Neuron (in vitro differentiated cells): ENCODE results near the gene RASGRP3.
"Not testable (repeated sequence)": the region's sequence is repeated elsewhere in the genome, so short reads cannot be mapped to it uniquely, and the experiment has no call there.

Experiments used
- H2AFZ ChIP-seq: one replicate; pipeline ENCODE4 v1.6.1; 2013; ENCODE audit warnings: low read depth, mild to moderate bottlenecking, inconsistent platforms, low read length, moderate library complexity
- H3K27me3 ChIP-seq: one replicate; pipeline ENCODE4 v1.6.1; 2013; ENCODE audit warnings: low read length; ENCODE audit not compliant: insufficient read depth
- H3K36me3 ChIP-seq: one replicate; pipeline ENCODE4 v1.6.1; 2013; ENCODE audit warnings: low read length; ENCODE audit not compliant: insufficient read depth
- H3K4me1 ChIP-seq: one replicate; pipeline ENCODE4 v1.6.1; 2013; ENCODE audit warnings: low read length; ENCODE audit not compliant: insufficient read depth
- H3K4me3 ChIP-seq: 2 replicates; pipeline ENCODE4 v1.5.1; 2013; ENCODE audit warnings: mild to moderate bottlenecking, low read length, moderate library complexity
- H3K9me3 ChIP-seq: one replicate; pipeline ENCODE4 v1.6.1; 2013; ENCODE audit warnings: low read length

Gene RASGRP3

DNA sequence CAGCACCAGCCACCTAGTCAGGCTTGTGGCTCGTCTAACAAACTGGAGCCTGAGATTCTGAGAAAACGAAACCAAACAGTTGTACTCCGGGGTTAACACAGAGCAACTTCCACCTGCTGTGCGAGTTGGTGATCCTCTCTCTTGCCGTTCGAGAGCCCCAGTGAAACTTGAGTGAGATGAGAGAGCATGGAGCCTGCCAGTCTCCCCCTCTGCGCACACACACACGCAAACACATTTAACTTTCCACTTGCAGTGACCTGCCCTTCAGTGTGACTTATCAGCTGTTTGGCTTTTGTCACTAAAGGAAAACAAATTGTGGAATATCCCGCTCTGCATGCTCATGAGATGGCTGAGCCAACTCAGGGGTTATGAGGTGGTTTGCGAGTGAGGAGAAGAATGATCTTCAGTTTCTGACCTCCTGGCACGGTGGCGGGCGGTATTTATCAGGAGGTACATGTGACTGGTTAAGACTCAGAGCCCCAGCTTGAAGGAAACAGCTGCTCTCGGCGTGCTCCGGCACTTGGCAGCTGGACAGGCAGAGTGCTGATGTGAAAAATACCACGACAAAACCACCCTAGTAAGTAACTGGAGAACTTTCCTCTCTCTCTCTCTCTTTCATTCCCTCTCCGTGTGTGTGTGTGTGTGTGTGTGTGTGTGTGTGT, at the start of gene RASGRP3:
Gene RASGRP3, plus strand, starts transcription at position 519 of the 662 bp plus-strand sequence. CDS start 38,488 bp downstream, outside the sequence.
- Histone ChIP-seq H3K9me3 (no peaks in the 10 kb centered on the region), H3K27me3 (no peaks in the 10 kb centered on the region), H3K36me3 (no peaks in the 10 kb centered on the region)

GRCh38 chr2:33426666-33427231, 49.7 kb upstream of the RASGRP3 start:
- Histone ChIP-seq H3K36me3 (no peaks in the 10 kb centered on the region), H2AFZ (no peak overlapping the region), H3K4me1 (no peaks in the 10 kb centered on the region), H3K4me3 (no peak overlapping the region), H3K27me3 (no peaks in the 10 kb centered on the region), H3K9me3 (no peaks in the 10 kb centered on the region)

More for the DNA sequence above, at the start of gene RASGRP3:
- peak within 1 kb of the TSS; percentile 68 for H2AFZ ChIP-seq
- peak within 1 kb of the TSS; percentile 44 for H3K4me3 ChIP-seq
- peaks cover 5% of the 10 kb centered on the region for H3K4me1 ChIP-seq

GRCh38 chr2:33430077-33430476, 46.4 kb upstream of the RASGRP3 start:
- no peaks in the 10 kb centered on the region for H3K9me3 ChIP-seq
- H3K27me3 ChIP-seq, result peaks cover 2% of the 10 kb centered on the region
- H2AFZ ChIP-seq, result no peak overlapping the region
- no peak overlapping the region for H3K4me3 ChIP-seq
- no peaks in the 10 kb centered on the region for H3K36me3 ChIP-seq
- H3K4me1 ChIP-seq, result no peaks in the 10 kb centered on the region

DNA sequence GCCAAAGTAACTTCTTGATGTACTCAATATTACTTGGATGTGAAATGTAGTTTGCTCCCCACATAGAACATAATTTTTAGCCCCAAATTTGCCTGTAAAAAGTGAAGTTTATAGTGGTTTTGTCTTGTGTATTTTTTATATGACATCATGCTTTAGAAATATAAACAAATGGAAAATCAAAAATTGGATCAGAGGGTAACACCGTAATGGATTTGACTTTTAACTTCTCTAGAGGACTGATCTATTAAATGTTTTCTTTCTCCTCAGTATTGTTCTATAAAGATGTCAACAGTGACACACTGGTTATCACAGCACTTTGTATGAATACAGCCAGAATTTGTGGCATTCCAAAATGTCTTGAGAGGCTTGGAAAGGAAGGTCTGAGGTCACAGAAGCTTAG, 45.6 kb upstream of the RASGRP3 start:
- Histone ChIP-seq H3K27me3 (peaks cover 2% of the 10 kb centered on the region), H3K4me3 (no peak overlapping the region), H2AFZ (no peak overlapping the region), H3K4me1 (no peaks in the 10 kb centered on the region), H3K36me3 (no peaks in the 10 kb centered on the region), H3K9me3 (no peaks in the 10 kb centered on the region)

GRCh38 chr2:33432871-33433270, 43.6 kb upstream of the RASGRP3 start:
- H3K36me3 ChIP-seq, result no peaks in the 10 kb centered on the region
- peaks cover 2% of the 10 kb centered on the region for H3K27me3 ChIP-seq
- H2AFZ ChIP-seq, result no peak overlapping the region
- H3K4me1 ChIP-seq, result no peaks in the 10 kb centered on the region
- no peaks in the 10 kb centered on the region for H3K9me3 ChIP-seq
- no peak overlapping the region for H3K4me3 ChIP-seq

DNA sequence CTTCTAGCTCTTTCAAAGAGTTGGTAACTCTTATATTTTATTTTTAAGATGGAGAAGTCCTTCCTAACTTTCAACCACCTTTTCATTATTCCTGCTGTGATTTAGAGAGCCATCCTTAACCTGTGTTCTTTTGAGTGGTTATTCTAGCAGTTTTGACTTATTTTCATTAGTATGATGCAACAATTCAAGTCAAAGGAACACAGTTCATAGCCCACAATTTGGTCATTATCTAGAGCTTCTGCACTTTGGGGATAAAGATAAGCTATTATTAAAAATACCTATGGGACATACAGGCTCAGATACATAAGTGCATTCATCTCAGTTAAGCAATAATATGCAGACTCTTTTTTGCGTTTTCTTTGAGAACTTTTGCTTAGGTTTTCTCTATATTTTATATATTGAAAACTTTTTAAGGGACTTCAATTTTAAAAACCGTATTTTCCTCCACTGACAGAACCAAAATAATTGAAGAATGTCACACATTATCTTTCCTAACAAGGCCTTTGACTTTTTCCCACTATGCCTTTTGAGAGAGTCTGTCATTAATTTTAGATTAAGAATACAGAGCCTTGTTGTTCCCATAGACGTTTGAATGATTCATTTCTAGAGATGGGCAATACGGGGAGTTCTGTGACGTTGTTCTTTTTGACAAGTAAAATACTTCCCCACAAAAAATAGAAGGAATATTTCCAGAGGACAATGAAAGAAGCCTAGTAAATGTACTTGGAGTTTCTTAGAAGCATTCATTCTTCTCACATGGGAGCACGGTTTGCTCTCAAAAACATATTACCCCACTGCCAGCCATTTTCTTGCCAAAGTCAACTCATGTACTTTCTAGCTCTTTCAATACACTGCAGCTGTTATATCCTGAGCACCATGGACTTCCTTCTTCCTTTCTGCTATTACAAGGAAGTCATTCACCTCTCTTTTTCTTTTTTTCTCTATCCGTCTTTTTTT, 42.9 kb upstream of the RASGRP3 start:
- Histone ChIP-seq H3K36me3 (no peaks in the 10 kb centered on the region), H3K4me3 (no peak overlapping the region), H3K27me3 (peaks cover 2% of the 10 kb centered on the region), H2AFZ (no peak overlapping the region), H3K9me3 (no peaks in the 10 kb centered on the region), H3K4me1 (no peaks in the 10 kb centered on the region)

- no peaks in the 10 kb centered on the region for H3K4me1 ChIP-seq
- H3K4me3 ChIP-seq, result no peak overlapping the region
- H3K36me3 ChIP-seq, result no peaks in the 10 kb centered on the region
- H3K27me3 ChIP-seq, result peaks cover 2% of the 10 kb centered on the region
- H3K9me3 ChIP-seq, result no peaks in the 10 kb centered on the region
- no peak overlapping the region for H2AFZ ChIP-seq
These were observed 40.9 kb upstream of the RASGRP3 start for GRCh38 chr2:33435518-33435917.

GRCh38 chr2:33436083-33436482, 40.4 kb upstream of the RASGRP3 start:
- H3K9me3 ChIP-seq, result no peaks in the 10 kb centered on the region
- H3K4me3 ChIP-seq, result no peak overlapping the region
- H3K36me3 ChIP-seq, result no peaks in the 10 kb centered on the region
- H3K27me3 ChIP-seq, result peaks cover 2% of the 10 kb centered on the region
- H3K4me1 ChIP-seq, result no peaks in the 10 kb centered on the region
- H2AFZ ChIP-seq, result no peak overlapping the region

GRCh38 chr2:33437297-33437696, 39.2 kb upstream of the RASGRP3 start:
- no peak overlapping the region for H3K4me3 ChIP-seq
- no peak overlapping the region for H2AFZ ChIP-seq
- H3K36me3 ChIP-seq, result no peaks in the 10 kb centered on the region
- H3K27me3 ChIP-seq, result peaks cover 1% of the 10 kb centered on the region
- H3K4me1 ChIP-seq, result no peaks in the 10 kb centered on the region
- H3K9me3 ChIP-seq, result no peaks in the 10 kb centered on the region

DNA sequence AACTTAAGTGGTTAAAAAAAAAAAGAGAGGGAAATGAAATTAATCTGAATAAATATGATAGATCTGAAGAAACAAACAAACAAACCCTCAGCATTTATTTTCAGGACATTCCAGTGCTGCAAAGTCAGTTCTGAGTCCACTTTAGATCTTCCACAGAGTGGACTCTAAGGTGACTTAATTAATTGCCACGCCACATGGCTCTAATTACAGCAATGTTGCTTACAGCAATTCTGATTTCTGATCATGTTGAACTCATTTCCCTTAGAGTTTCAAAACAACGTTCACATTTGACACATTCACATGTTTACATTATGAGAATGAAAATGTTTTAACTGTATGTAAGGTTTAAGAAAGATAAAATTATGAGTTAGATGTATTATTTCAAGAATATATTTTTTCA, 38.6 kb upstream of the RASGRP3 start:
- Histone ChIP-seq H3K4me3 (no peak overlapping the region), H2AFZ (no peak overlapping the region)

GRCh38 chr2:33441235-33441810, 35.1 kb upstream of the RASGRP3 start:
- no peak overlapping the region for H2AFZ ChIP-seq
- H3K9me3 ChIP-seq, result no peaks in the 10 kb centered on the region
- no peak overlapping the region for H3K4me3 ChIP-seq
- H3K27me3 ChIP-seq, result no peaks in the 10 kb centered on the region
- no peaks in the 10 kb centered on the region for H3K36me3 ChIP-seq
- no peaks in the 10 kb centered on the region for H3K4me1 ChIP-seq

More for the DNA sequence above, 38.6 kb upstream of the RASGRP3 start:
- Histone ChIP-seq H3K27me3 (no peaks in the 10 kb centered on the region), H3K36me3 (no peaks in the 10 kb centered on the region), H3K4me1 (no peaks in the 10 kb centered on the region), H3K9me3 (no peaks in the 10 kb centered on the region)

DNA sequence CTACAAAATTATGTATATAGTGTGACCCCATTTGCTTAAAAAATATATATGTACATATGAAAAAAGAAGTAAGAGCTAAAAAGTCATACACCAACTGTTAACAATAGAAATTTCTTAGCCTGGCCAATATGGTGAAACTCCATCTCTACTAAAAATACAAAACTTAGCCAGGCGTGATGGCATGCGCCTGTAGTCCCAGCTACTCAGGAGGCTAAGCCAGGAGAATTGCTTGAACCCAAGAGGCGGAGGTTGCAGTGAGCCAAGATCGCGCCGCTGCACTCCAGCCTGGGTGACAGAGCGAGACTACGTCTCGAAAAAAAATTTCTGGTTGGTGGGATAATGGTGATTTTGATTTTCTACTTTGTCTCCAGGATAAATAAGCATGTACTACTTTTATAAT, 34.4 kb upstream of the RASGRP3 start:
- H3K4me1 ChIP-seq, H3K27me3 ChIP-seq, H3K36me3 ChIP-seq, H3K4me3 ChIP-seq, H3K9me3 ChIP-seq: not testable (repeated sequence)
- peak overlapping the region; percentile 58 for H2AFZ ChIP-seq
